Activated CD8-positive, alpha-beta memory T cell treated with anti-CD3 and anti-CD28 coated beads for 4 hours (primary cell): ENCODE data around the gene TVP23B.
"Not testable (repeated sequence)": the region's sequence is repeated elsewhere in the genome, so short reads cannot be mapped to it uniquely, and the experiment has no call there.

Source experiments
- DNase-seq, 2 donors: peaks; one replicate each; pipeline ENCODE4 v3.0.0-alpha.2; 2020; ENCODE audit warnings: low read depth in 2 of 2

TVP23B gene

GRCh38 chr17:18780991-18781718 lies at the start of gene TVP23B:
TVP23B (plus strand) TSS chr17:18781183; CDS start chr17:18781294, 111 bp downstream.
- DNase-seq = peak; percentile 93 to 96

GRCh38 chr17:18732438-18732837 lies 48.5 kb upstream of the TVP23B start:
- DNase-seq = not testable (repeated sequence)

GRCh38 chr17:18733350-18733749 lies 47.6 kb upstream of the TVP23B start:
- DNase-seq = not testable (repeated sequence)

- not testable (repeated sequence) for DNase-seq
These were observed 41.2 kb upstream of the TVP23B start for GRCh38 chr17:18739616-18740391.

GRCh38 chr17:18741228-18741627 lies 39.8 kb upstream of the TVP23B start:
- DNase-seq = not testable (repeated sequence)

- not testable (repeated sequence) for DNase-seq
These were observed 37.1 kb upstream of the TVP23B start, which contains the start of gene FBXW10 for GRCh38 chr17:18743699-18744421. FBXW10 (plus strand) TSS chr17:18744054; CDS start chr17:18744245, 191 bp downstream.

- not testable (repeated sequence) for DNase-seq
These were observed 36.3 kb upstream of the TVP23B start for GRCh38 chr17:18744726-18745125.

- DNase-seq = not testable (repeated sequence)
These were observed 34.4 kb upstream of the TVP23B start for GRCh38 chr17:18746551-18746950.

GRCh38 chr17:18747501-18747900 lies 33.5 kb upstream of the TVP23B start:
- DNase-seq = not testable (repeated sequence)

- not testable (repeated sequence) for DNase-seq
These were observed 30.7 kb upstream of the TVP23B start for GRCh38 chr17:18750242-18750641.

- not testable (repeated sequence) for DNase-seq
These were observed 27.1 kb upstream of the TVP23B start for GRCh38 chr17:18753829-18754409.

- not testable (repeated sequence) for DNase-seq
These were observed 25.0 kb upstream of the TVP23B start for GRCh38 chr17:18755969-18756368.

- not testable (repeated sequence) for DNase-seq
These were observed 23.5 kb upstream of the TVP23B start for GRCh38 chr17:18757368-18758044.

GRCh38 chr17:18758344-18758743 lies 22.6 kb upstream of the TVP23B start:
- not testable (repeated sequence) for DNase-seq

GRCh38 chr17:18760221-18760620 lies 20.8 kb upstream of the TVP23B start:
- DNase-seq = not testable (repeated sequence)

- DNase-seq = not testable (repeated sequence)
These were observed 10.4 kb upstream of the TVP23B start for GRCh38 chr17:18770572-18770971.

- not testable (repeated sequence) for DNase-seq
These were observed 9.9 kb upstream of the TVP23B start for GRCh38 chr17:18771066-18771465.

GRCh38 chr17:18772471-18772870 lies 8.5 kb upstream of the TVP23B start:
- no peak for DNase-seq

- not testable (repeated sequence) for DNase-seq
These were observed 822 bp downstream of the TVP23B start for GRCh38 chr17:18781805-18782204.

GRCh38 chr17:18785933-18786332 lies 5.0 kb downstream of the TVP23B start:
- DNase-seq = not testable (repeated sequence)

GRCh38 chr17:18786890-18787289 lies 5.9 kb downstream of the TVP23B start:
- not testable (repeated sequence) for DNase-seq
